Fibroblast of pulmonary artery (primary cell): ENCODE results near the gene DMD.

Experiments used
- DNase-seq: peaks from one replicate; pipeline ENCODE4 v3.0.0-alpha.2; 2010; ENCODE audit warnings: low read depth
- H3K4me3 ChIP-seq: replicated peaks from 2 replicates; pipeline ENCODE4 v1.5.1; 2011; ENCODE audit warnings: low read depth, mild to moderate bottlenecking, control low read depth, low read length, moderate library complexity
- TF ChIP-seq, protein P1 (sequence below): IDR thresholded peaks from 2 replicates; pipeline ENCODE4 v1.5.1; 2011; ENCODE audit warnings: mild to moderate bottlenecking, control low read depth, low read length, inconsistent platforms; ENCODE audit errors: missing control alignments

Gene DMD

DNA sequence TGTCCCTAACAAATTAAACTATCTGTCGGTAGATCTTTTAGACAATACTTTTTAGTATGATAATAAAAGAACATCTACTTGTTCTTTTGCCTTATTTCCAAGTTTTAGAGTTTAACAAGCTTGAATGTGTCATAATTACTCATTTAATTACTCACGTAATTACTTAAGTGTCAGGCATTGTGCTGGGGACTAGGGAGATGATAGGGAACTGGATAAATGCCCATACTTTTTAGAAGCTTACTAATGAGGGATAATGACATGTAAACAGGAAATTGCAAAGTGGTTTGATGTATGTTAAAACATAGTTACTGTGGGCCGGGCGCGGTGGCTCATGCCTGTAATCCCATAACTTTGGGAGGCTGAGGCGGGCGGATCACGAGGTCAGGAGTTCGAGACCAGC lies 158.3 kb downstream of the DMD start:
- no peak overlapping the region for H3K4me3 ChIP-seq
- DNase-seq = no peak
- TF ChIP-seq, protein P1, sequence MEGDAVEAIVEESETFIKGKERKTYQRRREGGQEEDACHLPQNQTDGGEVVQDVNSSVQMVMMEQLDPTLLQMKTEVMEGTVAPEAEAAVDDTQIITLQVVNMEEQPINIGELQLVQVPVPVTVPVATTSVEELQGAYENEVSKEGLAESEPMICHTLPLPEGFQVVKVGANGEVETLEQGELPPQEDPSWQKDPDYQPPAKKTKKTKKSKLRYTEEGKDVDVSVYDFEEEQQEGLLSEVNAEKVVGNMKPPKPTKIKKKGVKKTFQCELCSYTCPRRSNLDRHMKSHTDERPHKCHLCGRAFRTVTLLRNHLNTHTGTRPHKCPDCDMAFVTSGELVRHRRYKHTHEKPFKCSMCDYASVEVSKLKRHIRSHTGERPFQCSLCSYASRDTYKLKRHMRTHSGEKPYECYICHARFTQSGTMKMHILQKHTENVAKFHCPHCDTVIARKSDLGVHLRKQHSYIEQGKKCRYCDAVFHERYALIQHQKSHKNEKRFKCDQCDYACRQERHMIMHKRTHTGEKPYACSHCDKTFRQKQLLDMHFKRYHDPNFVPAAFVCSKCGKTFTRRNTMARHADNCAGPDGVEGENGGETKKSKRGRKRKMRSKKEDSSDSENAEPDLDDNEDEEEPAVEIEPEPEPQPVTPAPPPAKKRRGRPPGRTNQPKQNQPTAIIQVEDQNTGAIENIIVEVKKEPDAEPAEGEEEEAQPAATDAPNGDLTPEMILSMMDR = no peak

DNA sequence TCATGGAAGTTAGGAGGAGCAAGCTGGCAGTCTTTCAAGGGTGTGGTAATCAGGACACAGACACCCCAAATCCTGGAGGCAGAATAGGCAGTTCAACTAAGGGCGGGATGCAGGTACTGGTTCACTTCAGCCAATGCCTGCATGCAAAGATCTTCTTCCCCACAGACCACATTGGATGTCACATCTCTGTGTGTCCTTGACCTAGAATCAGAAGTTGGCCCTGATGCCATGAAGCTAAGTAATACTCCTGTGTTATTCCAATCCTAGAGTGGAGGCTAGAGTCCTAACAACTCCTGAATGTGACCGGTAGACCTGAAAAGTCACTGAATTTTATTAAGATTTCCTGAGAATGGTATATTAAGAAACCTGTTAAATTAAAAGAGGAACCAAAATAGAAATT lies 165.5 kb downstream of the DMD start:
- DNase-seq = no peak
- H3K4me3 ChIP-seq = no peak overlapping the region
- TF ChIP-seq, protein P1 = no peak

DNA sequence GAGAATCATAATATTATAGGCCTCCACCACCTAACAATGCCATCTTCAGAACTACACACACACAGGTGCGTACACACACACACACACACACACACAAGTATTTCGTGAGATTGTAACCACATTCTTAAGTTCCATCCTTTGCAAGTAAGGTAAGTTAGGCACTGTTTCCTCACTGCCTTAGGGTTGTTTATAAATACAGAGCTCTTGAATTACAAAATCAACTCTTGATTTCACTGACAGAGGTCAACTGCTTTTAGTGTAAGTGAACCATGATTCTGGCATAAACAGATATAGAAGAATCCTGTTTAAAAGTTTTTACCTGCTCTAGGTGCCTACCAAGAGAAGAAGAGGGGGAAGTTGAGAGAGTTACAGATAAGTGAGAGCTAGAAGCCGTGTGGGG lies 166.1 kb downstream of the DMD start:
- DNase-seq = no peak
- H3K4me3 ChIP-seq = no peak overlapping the region
- TF ChIP-seq, protein P1 = no peak

DNA sequence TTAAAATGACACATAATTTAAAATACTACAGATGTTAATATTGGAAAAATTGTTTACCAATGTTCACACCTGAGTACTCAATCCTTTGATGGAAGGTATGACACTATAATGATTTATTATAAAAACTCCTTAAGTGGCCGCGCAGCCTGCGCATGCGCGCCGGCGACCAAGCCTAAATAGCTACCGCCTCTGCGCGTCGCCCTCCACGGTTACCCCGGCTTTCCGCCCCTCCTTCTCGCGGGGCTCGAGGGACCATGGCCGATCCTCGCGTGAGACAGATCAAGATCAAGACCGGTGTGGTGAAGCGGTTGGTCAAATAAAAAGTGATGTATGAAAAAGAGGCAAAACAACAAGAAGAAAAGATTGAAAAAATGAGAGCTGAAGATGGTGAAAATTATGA lies 170.2 kb downstream of the DMD start:
- TF ChIP-seq, protein P1 = no peak
- no peak for DNase-seq
- H3K4me3 ChIP-seq = no peak overlapping the region

DNA sequence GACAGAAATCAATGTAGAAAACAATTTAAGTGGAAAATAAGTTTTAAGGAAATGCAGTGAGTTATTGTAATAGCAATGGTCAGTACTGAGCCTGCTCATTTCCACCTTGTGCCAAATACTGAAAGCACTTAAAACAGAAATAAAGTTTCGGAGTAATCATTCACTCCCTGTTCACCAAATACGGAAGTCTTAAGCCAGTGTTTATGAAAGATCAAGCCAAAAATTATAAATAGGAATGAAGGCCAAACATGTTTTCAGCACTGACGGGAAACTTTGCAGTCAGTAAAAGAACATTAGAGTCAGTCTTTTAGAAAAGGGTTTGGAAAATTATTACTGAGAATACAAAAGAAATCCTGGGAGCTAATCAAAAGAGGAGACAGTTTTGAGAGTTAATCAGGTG lies 178.6 kb downstream of the DMD start:
- TF ChIP-seq, protein P1 = no peak
- no peak overlapping the region for H3K4me3 ChIP-seq
- DNase-seq = no peak

DNA sequence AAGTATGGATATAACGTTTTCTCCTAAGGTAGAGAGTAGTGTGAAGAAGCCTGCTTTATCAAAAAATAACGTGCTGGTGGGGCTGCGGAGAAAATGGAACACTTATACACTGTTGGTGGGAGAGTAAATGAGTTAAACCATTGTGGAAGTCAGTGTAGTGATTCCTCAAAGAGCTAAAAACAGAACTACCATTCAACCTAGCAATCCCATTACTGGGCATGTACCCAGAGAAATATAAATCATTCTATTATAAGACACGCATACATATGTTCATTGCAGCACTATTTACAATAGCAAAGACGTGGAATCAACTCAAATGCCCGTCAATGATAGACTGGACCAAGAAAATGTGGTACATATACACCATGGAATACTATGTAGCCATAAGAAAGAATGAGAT lies 196.4 kb downstream of the DMD start:
- DNase-seq = no peak
- TF ChIP-seq, protein P1 = no peak
- no peak overlapping the region for H3K4me3 ChIP-seq

DNA sequence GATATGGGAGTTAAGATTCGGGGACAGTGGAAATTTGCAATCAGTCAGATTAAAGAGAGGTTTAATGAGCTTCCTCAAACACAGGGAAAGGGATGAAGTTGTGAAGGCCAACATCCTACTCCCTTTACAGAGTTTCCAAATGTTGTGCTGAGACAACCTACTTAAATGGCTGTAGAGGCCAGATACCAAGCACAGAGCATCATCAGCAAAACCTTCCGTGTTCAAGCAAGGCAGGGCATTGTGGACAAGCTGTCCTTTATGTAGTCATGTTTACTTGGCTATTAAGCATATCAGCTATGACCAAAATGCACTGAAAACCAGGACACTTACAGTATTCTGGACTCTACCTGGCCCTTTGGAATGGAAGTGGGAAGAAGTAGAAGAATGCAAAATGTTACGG lies 197.3 kb downstream of the DMD start:
- no peak overlapping the region for H3K4me3 ChIP-seq
- DNase-seq = no peak

More for the DNA sequence above, 197.3 kb downstream of the DMD start:
- TF ChIP-seq, protein P1 = no peak
